ENCODE data around the gene EBF3.

DNA sequence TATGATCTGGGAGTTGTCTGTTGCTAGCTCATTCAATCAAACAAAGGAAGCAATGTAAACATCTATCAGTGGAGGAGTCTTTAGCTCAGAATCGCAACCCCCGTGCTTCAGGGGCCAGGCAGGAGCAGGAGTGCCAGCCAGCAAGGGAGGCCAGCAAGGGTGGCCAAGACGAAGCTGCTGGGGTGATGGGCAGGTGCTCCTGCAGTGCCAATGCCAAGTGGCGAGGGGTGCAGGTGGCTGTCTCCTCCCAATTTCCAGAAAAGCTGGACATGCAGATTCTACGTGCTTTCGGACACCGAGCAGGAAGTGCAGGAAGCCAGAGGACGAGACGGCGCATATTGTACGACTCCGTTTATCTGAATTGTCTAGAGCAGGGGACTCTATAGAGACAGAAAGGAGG is 48.1 kb upstream of the EBF3 start:
- TF ChIP-seq, protein P1, sequence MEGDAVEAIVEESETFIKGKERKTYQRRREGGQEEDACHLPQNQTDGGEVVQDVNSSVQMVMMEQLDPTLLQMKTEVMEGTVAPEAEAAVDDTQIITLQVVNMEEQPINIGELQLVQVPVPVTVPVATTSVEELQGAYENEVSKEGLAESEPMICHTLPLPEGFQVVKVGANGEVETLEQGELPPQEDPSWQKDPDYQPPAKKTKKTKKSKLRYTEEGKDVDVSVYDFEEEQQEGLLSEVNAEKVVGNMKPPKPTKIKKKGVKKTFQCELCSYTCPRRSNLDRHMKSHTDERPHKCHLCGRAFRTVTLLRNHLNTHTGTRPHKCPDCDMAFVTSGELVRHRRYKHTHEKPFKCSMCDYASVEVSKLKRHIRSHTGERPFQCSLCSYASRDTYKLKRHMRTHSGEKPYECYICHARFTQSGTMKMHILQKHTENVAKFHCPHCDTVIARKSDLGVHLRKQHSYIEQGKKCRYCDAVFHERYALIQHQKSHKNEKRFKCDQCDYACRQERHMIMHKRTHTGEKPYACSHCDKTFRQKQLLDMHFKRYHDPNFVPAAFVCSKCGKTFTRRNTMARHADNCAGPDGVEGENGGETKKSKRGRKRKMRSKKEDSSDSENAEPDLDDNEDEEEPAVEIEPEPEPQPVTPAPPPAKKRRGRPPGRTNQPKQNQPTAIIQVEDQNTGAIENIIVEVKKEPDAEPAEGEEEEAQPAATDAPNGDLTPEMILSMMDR (IDR thresholded peaks at IDR 0.05), result no peak
- no peak for TF ChIP-seq POLR2A (IDR thresholded peaks at IDR 0.05)
